HG03060 (cell line): Measurements from ENCODE around the gene MAPK8.

ENCODE experiments used
- ATAC-seq: cut with Tn5 transposase; IDR thresholded peaks from one replicate; pipeline ENCODE4 v1.9.1; 2021; ENCODE audit warnings: low read depth, moderate number of reproducible peaks; ENCODE audit not compliant: unreplicated experiment

Gene MAPK8

GRCh38 chr10:48290286-48290685 lies 16.2 kb upstream of the MAPK8 start:
- ATAC-seq, result no peak

- no peak for ATAC-seq
Measured at GRCh38 chr10:48291190-48291589, 15.3 kb upstream of the MAPK8 start.

GRCh38 chr10:48292616-48293015 lies 13.9 kb upstream of the MAPK8 start:
- ATAC-seq, result no peak

GRCh38 chr10:48294431-48294830 lies 12.0 kb upstream of the MAPK8 start:
- no peak for ATAC-seq

- no peak for ATAC-seq
Measured at GRCh38 chr10:48296576-48297098, 9.8 kb upstream of the MAPK8 start.

GRCh38 chr10:48299066-48299465 lies 7.4 kb upstream of the MAPK8 start:
- no peak for ATAC-seq

- no peak for ATAC-seq
Measured at GRCh38 chr10:48299692-48300091, 6.8 kb upstream of the MAPK8 start.

- ATAC-seq, result no peak
Measured at GRCh38 chr10:48300556-48300955, 5.9 kb upstream of the MAPK8 start.

GRCh38 chr10:48302515-48303476 lies 3.7 kb upstream of the MAPK8 start:
- no peak for ATAC-seq

- ATAC-seq, result no peak
Measured at GRCh38 chr10:48305905-48306264, 592 bp upstream of the MAPK8 start.

GRCh38 chr10:48306870-48307710 lies 613 bp downstream of the MAPK8 start:
- peak; percentile 17 for ATAC-seq

- ATAC-seq, result no peak
Measured at GRCh38 chr10:48307711-48308018, 1.2 kb downstream of the MAPK8 start.

GRCh38 chr10:48309711-48310226 lies 3.3 kb downstream of the MAPK8 start:
- ATAC-seq, result no peak

- no peak for ATAC-seq
Measured at GRCh38 chr10:48314107-48314506, 7.6 kb downstream of the MAPK8 start.

- no peak for ATAC-seq
Measured at GRCh38 chr10:48316236-48316635, 9.8 kb downstream of the MAPK8 start.

- ATAC-seq, result no peak
Measured at GRCh38 chr10:48317321-48317990, 11.0 kb downstream of the MAPK8 start.

GRCh38 chr10:48322017-48322416 lies 15.5 kb downstream of the MAPK8 start:
- no peak for ATAC-seq

- ATAC-seq, result no peak
Measured at GRCh38 chr10:48324580-48324979, 18.1 kb downstream of the MAPK8 start.

GRCh38 chr10:48330269-48330668 lies 23.8 kb downstream of the MAPK8 start:
- no peak for ATAC-seq

GRCh38 chr10:48331436-48331835 lies 25.0 kb downstream of the MAPK8 start:
- no peak for ATAC-seq
